MM.1S (cell line): ENCODE results near the gene RALGPS2.

Source experiments
- DNase-seq: peaks from one replicate; pipeline ENCODE4 v3.0.0-alpha.2; 2015
- H2AFZ ChIP-seq: fragments of 300-600 bp; sonication (generic); 2 replicates; pipeline ENCODE4 v1.6.0; 2016; ENCODE audit warnings: antibody characterized with exemption, low read length
- H3F3A ChIP-seq: fragments of 300-600 bp; sonication (generic); 2 replicates; pipeline ENCODE4 v1.6.1; 2016; ENCODE audit warnings: mild to moderate bottlenecking, antibody characterized with exemption, low read length, moderate library complexity, mixed read lengths; ENCODE audit not compliant: insufficient read depth
- H3K27ac ChIP-seq: fragments of 300-600 bp; sonication (generic); 2 replicates; pipeline ENCODE4 v1.5.1; 2016; ENCODE audit warnings: mild to moderate bottlenecking, low read length
- H3K27me3 ChIP-seq: fragments of 300-600 bp; sonication (generic); replicated peaks from 2 replicates; pipeline ENCODE4 v1.6.0; 2016; ENCODE audit warnings: low read length; ENCODE audit not compliant: insufficient read depth
- H3K36me3 ChIP-seq: fragments of 300-600 bp; sonication (generic); replicated peaks from 2 replicates; pipeline ENCODE4 v1.6.1; 2016; ENCODE audit warnings: mild to moderate bottlenecking, low read length, mixed read lengths; ENCODE audit not compliant: insufficient read depth
- H3K4me1 ChIP-seq: fragments of 300-600 bp; sonication (generic); 2 replicates; pipeline ENCODE4 v1.6.1; 2016; ENCODE audit warnings: low read length, mixed read lengths
- H3K4me2 ChIP-seq: fragments of 300-600 bp; sonication (generic); 2 replicates; pipeline ENCODE4 v1.6.0; 2016; ENCODE audit warnings: low read depth, low read length
- H3K4me3 ChIP-seq: fragments of 300-600 bp; sonication (generic); 2 replicates; pipeline ENCODE4 v1.5.1; 2016; ENCODE audit warnings: low read length, mixed read lengths
- H3K79me2 ChIP-seq: fragments of 300-600 bp; sonication (generic); 2 replicates; pipeline ENCODE4 v1.6.1; 2016; ENCODE audit warnings: mixed run types, low read length, mixed read lengths
- H3K9ac ChIP-seq: fragments of 300-600 bp; sonication (generic); 2 replicates; pipeline ENCODE4 v1.6.1; 2016; ENCODE audit warnings: low read length, mixed read lengths
- H3K9me2 ChIP-seq: fragments of 300-600 bp; sonication (generic); replicated peaks from 2 replicates; pipeline ENCODE4 v1.6.1; 2016; ENCODE audit warnings: mild to moderate bottlenecking, low read length, mixed read lengths; ENCODE audit not compliant: insufficient read depth
- H3K9me3 ChIP-seq: fragments of 300-600 bp; sonication (generic); replicated peaks from 2 replicates; pipeline ENCODE4 v1.6.1; 2016; ENCODE audit warnings: mild to moderate bottlenecking, low read length, mixed read lengths; ENCODE audit not compliant: insufficient read depth
- H4K20me1 ChIP-seq: fragments of 300-600 bp; sonication (generic); 2 replicates; pipeline ENCODE4 v1.6.1; 2016; ENCODE audit warnings: mild to moderate bottlenecking, low read length, moderate library complexity, mixed read lengths; ENCODE audit not compliant: insufficient read depth
- EZH2 ChIP-seq: fragments of 300-600 bp; sonication (generic); optimal IDR thresholded peaks from 2 replicates; pipeline ENCODE3; 2017; ENCODE audit warnings: low read depth, mild to moderate bottlenecking, antibody characterized with exemption, low read length, mixed read lengths
- EZH2phosphoT487 ChIP-seq: fragments of 300-600 bp; sonication (generic); IDR thresholded peaks from 2 replicates; pipeline ENCODE4 v1.6.1; 2018; ENCODE audit warnings: antibody characterized with exemption, low read length
- TF ChIP-seq, protein P1 (sequence below): fragments of 300-600 bp; sonication (generic); IDR thresholded peaks from 2 replicates; pipeline ENCODE4 v1.5.1; 2016; ENCODE audit warnings: antibody characterized with exemption, low read length, mixed read lengths

The RALGPS2 gene

DNA sequence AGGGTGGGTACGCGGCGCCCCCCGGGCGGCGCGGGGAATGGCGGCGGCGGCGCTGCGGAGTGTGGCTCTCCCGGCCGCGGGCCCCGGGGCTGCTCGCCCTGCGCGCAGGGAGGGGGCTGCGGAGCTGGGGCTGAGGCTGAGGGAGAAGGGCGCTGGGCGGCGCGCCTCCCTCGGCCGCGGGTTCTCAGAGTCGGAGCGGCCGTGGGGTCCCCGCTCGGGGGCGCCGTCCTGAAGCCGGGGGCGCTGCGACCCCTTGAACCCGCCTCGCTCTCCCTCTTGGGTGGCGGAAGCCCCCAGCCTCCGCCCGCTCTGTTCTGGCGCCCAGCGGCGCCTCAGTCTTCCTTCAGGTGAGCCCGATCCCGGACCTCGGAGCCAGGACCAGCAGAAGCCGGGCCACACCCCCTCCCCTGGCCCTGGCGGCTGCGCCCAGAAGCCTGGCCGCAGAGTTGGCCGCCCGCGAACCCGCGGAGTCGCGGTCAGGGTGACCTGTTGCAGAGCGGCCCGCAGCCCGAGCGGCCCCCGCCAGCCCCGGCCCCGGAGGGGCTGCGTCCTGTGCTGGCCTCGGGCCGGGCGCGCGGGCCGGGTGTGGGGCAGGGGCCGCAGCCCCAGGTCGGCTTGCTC is 532 bp downstream of the RALGPS2 start:
- no peaks in the 10 kb centered on the region for H3K27me3 ChIP-seq
- peak overlapping the region; percentile 67 for H3K9ac ChIP-seq
- H2AFZ ChIP-seq = peak overlapping the region; percentile 93
- H3K79me2 ChIP-seq = peaks cover 19% of the 10 kb centered on the region
- H3K9me2 ChIP-seq = no peaks in the 10 kb centered on the region
- H3K4me1 ChIP-seq = peaks cover 10% of the 10 kb centered on the region; the same call in 1 of the 2 replicates
- peak; percentile 63 for DNase-seq
- peaks cover 7% of the 10 kb centered on the region; the same call in 1 of the 2 replicates for H3F3A ChIP-seq
- peak overlapping the region; percentile 53 for H3K4me2 ChIP-seq
- TF ChIP-seq EZH2 (no peak), EZH2phosphoT487 (no peak)
- TF ChIP-seq, protein P1, sequence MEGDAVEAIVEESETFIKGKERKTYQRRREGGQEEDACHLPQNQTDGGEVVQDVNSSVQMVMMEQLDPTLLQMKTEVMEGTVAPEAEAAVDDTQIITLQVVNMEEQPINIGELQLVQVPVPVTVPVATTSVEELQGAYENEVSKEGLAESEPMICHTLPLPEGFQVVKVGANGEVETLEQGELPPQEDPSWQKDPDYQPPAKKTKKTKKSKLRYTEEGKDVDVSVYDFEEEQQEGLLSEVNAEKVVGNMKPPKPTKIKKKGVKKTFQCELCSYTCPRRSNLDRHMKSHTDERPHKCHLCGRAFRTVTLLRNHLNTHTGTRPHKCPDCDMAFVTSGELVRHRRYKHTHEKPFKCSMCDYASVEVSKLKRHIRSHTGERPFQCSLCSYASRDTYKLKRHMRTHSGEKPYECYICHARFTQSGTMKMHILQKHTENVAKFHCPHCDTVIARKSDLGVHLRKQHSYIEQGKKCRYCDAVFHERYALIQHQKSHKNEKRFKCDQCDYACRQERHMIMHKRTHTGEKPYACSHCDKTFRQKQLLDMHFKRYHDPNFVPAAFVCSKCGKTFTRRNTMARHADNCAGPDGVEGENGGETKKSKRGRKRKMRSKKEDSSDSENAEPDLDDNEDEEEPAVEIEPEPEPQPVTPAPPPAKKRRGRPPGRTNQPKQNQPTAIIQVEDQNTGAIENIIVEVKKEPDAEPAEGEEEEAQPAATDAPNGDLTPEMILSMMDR = peak; percentile 13
- H3K36me3 ChIP-seq = no peaks in the 10 kb centered on the region
- H3K27ac ChIP-seq = peak overlapping the region; percentile 67; the same call in 1 of the 2 replicates
- H3K4me3 ChIP-seq = peak overlapping the region; percentile 85
- no peaks in the 10 kb centered on the region for H3K9me3 ChIP-seq
- H4K20me1 ChIP-seq = no peaks in the 10 kb centered on the region

DNA sequence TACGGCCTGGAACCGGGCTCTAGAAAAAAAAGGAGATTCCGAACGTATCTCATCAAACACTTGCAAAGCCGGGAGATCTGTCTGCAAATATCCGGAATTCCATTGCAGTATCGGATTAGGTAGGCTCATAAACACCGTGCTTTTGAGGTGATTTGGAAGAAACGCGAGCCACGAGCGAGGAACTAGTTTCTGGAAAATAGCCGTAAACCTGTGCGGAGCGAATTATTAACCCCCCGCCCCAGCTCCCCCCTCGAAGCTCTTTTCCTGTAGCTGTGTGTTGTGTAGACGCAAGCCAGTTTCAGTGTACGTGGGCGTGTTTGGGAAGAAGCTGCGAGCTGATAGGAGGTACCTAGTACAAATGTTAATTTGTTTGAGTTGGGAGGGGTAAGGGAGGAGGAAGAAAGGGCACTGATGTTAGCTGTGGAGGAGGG is 1.1 kb downstream of the RALGPS2 start:
- Histone ChIP-seq H3K79me2 (peaks cover 19% of the 10 kb centered on the region), H3K27me3 (no peaks in the 10 kb centered on the region), H3K4me1 (peaks cover 10% of the 10 kb centered on the region; the same call in 1 of the 2 replicates), H3K9ac (peak overlapping the region; percentile 67), H3F3A (peaks cover 7% of the 10 kb centered on the region; the same call in 1 of the 2 replicates), H2AFZ (peak overlapping the region; percentile 93), H3K27ac (peak overlapping the region; percentile 67; the same call in 1 of the 2 replicates), H3K9me3 (no peaks in the 10 kb centered on the region), H3K9me2 (no peaks in the 10 kb centered on the region), H3K4me3 (peak overlapping the region; percentile 85), H4K20me1 (no peaks in the 10 kb centered on the region), H3K4me2 (peak overlapping the region; percentile 53), H3K36me3 (no peaks in the 10 kb centered on the region)
- TF ChIP-seq, protein P1 = no peak
- TF ChIP-seq EZH2phosphoT487 = no peak
- TF ChIP-seq EZH2 = no peak
- peak; percentile 95 for DNase-seq

DNA sequence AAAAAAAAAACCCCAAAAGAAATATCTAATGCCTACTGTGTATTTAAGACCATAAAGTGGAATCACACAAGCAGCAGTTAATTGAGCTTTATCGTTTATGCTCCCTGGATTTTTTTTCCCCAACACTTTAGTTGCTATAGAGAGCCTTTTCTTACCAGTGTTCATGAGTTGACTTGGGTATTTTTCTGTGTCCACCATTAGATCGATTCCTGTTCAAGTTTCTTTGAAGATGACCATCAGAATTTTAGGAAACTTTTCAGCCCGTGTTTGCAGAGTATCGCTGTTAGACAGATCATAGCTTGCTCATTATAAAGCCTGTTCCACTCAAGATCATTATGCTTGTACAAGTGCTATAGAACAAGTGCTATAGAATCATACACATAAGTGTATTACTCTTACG is 1.5 kb downstream of the RALGPS2 start:
- peaks cover 21% of the 10 kb centered on the region for H3K79me2 ChIP-seq
- no peak for DNase-seq
- H4K20me1 ChIP-seq = no peaks in the 10 kb centered on the region
- peak overlapping the region; percentile 85 for H3K4me3 ChIP-seq
- H3K4me1 ChIP-seq = peaks cover 10% of the 10 kb centered on the region; the same call in 1 of the 2 replicates
- H3K9ac ChIP-seq = peak overlapping the region; percentile 67; the same call in 1 of the 2 replicates
- H3K27ac ChIP-seq = no peak overlapping the region; the same call in 1 of the 2 replicates
- no peaks in the 10 kb centered on the region for H3K9me3 ChIP-seq
- H3K9me2 ChIP-seq = no peaks in the 10 kb centered on the region
- peak overlapping the region; percentile 31; the same call in 1 of the 2 replicates for H2AFZ ChIP-seq
- peaks cover 7% of the 10 kb centered on the region; the same call in 1 of the 2 replicates for H3F3A ChIP-seq
- H3K36me3 ChIP-seq = no peaks in the 10 kb centered on the region
- no peak for TF ChIP-seq EZH2
- TF ChIP-seq EZH2phosphoT487 = no peak
- TF ChIP-seq, protein P1 = no peak
- no peaks in the 10 kb centered on the region for H3K27me3 ChIP-seq
- H3K4me2 ChIP-seq = peak overlapping the region; percentile 53
